Neural crest cell (in vitro differentiated cells): ENCODE measurements around the gene PTPRM. TPM values are rescaled to one million over a fixed set of nuclear protein-coding genes. Genes with fewer than 3 reads are reported as not detected.

Experiments used
- DNase-seq: peaks from one replicate; pipeline ENCODE4 v3.0.0; 2021; ENCODE audit warnings: low read depth, mixed read lengths, low spot score
- H3K27ac Mint-ChIP-seq: one replicate; pipeline ENCODE4 v1.8.0; 2021; ENCODE audit warnings: mild to moderate bottlenecking, mixed read lengths; ENCODE audit not compliant: unreplicated experiment
- H3K27me3 Mint-ChIP-seq: 2 replicates; pipeline ENCODE4 v1.8.0; 2021; ENCODE audit warnings: low read depth, mild to moderate bottlenecking, mixed read lengths
- H3K36me3 Mint-ChIP-seq: 2 replicates; pipeline ENCODE4 v1.8.0; 2021; ENCODE audit warnings: low read depth, mild to moderate bottlenecking, mixed read lengths
- H3K4me1 Mint-ChIP-seq: 2 replicates; pipeline ENCODE4 v1.8.0; 2021; ENCODE audit warnings: mixed read lengths
- H3K4me3 Mint-ChIP-seq: one replicate; pipeline ENCODE4 v1.8.0; 2021; ENCODE audit warnings: mild to moderate bottlenecking, mixed read lengths
- H3K9me3 Mint-ChIP-seq: 2 replicates; pipeline ENCODE4 v1.8.0; 2021; ENCODE audit warnings: mixed read lengths
- total RNA-seq: library from RNA; stranded (reverse); gene quantifications from 2 replicates; pipeline ENCODE4 v1.2.1, GENCODE V29; 2021
- TF ChIP-seq, protein P1 (sequence below): fragments of 200-600 bp; sonication (generic); conservative IDR thresholded peaks from 2 replicates; pipeline ENCODE4 v1.5.0; 2021; ENCODE audit warnings: antibody characterized with exemption, mild to moderate bottlenecking

PTPRM gene
- total RNA-seq, 1 donor from 2014 or later = 7.7 TPM

DNA sequence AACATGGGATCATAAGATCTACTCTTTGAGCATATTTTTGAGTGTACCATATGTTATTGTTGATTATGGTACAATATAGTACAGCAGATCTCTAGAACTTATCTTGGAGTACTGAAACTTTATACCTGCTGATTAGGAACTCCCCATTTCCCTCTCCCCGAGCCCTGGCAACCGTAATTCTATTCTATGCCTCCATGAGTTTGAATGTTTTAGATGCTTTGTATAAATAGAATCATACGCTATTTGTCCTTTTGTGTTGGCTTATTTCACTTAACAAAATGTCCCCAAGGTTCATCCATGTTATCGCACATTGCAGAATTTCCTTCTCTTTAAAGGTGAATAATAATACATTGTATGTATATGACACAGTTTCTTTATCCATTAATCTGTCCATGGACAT lies 117.2 kb downstream of the PTPRM start:
- TF ChIP-seq, protein P1, sequence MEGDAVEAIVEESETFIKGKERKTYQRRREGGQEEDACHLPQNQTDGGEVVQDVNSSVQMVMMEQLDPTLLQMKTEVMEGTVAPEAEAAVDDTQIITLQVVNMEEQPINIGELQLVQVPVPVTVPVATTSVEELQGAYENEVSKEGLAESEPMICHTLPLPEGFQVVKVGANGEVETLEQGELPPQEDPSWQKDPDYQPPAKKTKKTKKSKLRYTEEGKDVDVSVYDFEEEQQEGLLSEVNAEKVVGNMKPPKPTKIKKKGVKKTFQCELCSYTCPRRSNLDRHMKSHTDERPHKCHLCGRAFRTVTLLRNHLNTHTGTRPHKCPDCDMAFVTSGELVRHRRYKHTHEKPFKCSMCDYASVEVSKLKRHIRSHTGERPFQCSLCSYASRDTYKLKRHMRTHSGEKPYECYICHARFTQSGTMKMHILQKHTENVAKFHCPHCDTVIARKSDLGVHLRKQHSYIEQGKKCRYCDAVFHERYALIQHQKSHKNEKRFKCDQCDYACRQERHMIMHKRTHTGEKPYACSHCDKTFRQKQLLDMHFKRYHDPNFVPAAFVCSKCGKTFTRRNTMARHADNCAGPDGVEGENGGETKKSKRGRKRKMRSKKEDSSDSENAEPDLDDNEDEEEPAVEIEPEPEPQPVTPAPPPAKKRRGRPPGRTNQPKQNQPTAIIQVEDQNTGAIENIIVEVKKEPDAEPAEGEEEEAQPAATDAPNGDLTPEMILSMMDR = no peak
- Mint-ChIP-seq H3K9me3 (no peaks in the 10 kb centered on the region), H3K36me3 (no peaks in the 10 kb centered on the region), H3K4me3 (no peak overlapping the region), H3K4me1 (no peaks in the 10 kb centered on the region), H3K27me3 (no peaks in the 10 kb centered on the region), H3K27ac (no peak overlapping the region)
- DNase-seq = no peak

DNA sequence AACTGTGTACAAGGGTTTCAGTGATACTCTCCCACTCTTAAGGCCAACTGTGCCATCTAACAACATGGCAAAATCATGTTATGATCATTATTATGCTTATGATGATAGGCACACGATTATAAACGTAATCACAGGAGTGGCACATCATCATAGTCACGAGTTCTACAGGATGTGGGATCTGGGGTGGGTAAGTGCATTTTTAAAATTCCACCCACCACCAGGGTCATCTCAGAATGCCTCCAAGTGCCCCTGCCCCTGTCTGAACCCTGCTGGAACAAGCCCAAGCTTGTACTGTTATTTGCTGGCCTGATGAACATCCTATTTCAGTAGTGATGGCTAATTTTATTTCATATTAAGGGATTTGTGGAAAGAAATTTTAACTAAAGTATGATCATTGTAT lies 117.8 kb downstream of the PTPRM start:
- TF ChIP-seq, protein P1 = no peak
- DNase-seq = no peak
- Mint-ChIP-seq H3K4me3 (no peak overlapping the region), H3K27me3 (no peaks in the 10 kb centered on the region), H3K4me1 (no peaks in the 10 kb centered on the region), H3K9me3 (no peaks in the 10 kb centered on the region), H3K27ac (no peak overlapping the region), H3K36me3 (no peaks in the 10 kb centered on the region)

DNA sequence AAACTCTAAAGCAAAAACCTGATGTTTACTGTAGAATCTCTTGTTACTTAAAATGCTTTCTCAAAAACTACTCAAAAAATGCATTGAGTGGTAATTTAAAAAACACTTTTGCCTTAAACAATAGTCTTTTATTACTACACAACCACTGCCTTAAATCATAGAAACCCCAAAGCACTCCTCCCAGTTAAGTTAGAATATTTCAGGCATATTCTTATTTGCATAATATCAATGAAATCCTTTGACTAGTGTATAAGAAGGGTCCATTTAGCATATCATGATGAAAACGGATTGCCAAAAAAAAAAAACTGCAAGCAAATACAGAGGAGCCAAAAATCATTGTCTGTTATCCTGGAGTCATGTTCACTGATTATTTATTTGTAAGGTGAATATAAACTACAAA lies 119.2 kb downstream of the PTPRM start:
- H3K27me3 Mint-ChIP-seq = no peaks in the 10 kb centered on the region
- H3K27ac Mint-ChIP-seq = no peak overlapping the region
- TF ChIP-seq, protein P1 = no peak
- H3K9me3 Mint-ChIP-seq = no peaks in the 10 kb centered on the region
- H3K36me3 Mint-ChIP-seq = no peaks in the 10 kb centered on the region
- no peak for DNase-seq
- H3K4me1 Mint-ChIP-seq = no peaks in the 10 kb centered on the region
- H3K4me3 Mint-ChIP-seq = no peak overlapping the region

DNA sequence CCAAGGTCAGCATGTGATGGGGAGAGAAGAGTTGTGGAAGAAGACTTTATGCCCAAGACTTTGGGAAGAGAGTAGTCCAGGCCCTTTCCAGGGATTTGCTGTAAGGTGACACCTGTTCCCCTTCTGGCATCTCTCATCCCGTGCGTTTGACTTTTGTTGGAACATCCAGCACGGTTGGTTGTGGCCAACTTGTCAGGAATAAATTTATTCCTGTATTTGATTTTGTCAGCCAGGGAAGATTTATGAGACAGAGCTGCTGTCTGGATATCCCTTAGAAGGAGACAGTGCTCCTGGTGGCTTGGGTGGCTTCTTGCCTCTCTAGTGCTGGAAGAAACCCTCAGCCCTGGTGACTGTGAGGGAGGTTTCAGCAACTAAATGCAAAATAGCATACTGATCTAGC lies 121.5 kb downstream of the PTPRM start:
- H3K4me1 Mint-ChIP-seq = no peaks in the 10 kb centered on the region
- TF ChIP-seq, protein P1 = no peak
- H3K27me3 Mint-ChIP-seq = no peaks in the 10 kb centered on the region
- DNase-seq = no peak
- H3K9me3 Mint-ChIP-seq = no peaks in the 10 kb centered on the region
- H3K27ac Mint-ChIP-seq = no peak overlapping the region
- H3K4me3 Mint-ChIP-seq = no peak overlapping the region
- no peaks in the 10 kb centered on the region for H3K36me3 Mint-ChIP-seq

DNA sequence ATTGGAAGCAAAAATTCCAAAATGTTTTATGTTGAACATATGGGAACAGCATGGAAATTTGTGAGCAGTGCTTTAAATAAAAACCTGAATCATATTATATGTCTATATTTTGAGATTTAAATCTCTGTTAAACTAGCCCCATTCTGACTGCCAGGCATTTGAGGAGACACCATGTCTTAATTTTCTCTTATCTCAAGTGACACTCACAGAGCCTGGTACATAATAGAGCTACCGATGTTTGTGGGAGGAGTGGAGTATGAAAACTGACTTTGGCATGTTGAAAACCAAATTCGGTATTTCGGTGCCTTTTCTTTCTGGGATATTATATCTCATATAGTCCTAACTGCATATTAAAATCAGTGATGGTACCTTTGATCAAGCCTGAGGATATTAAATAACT lies 124.1 kb downstream of the PTPRM start:
- H3K4me3 Mint-ChIP-seq = no peak overlapping the region
- no peak for DNase-seq
- no peaks in the 10 kb centered on the region for H3K4me1 Mint-ChIP-seq
- TF ChIP-seq, protein P1 = no peak
- no peaks in the 10 kb centered on the region for H3K27me3 Mint-ChIP-seq
- no peaks in the 10 kb centered on the region for H3K36me3 Mint-ChIP-seq
- no peak overlapping the region for H3K27ac Mint-ChIP-seq
- no peaks in the 10 kb centered on the region for H3K9me3 Mint-ChIP-seq

DNA sequence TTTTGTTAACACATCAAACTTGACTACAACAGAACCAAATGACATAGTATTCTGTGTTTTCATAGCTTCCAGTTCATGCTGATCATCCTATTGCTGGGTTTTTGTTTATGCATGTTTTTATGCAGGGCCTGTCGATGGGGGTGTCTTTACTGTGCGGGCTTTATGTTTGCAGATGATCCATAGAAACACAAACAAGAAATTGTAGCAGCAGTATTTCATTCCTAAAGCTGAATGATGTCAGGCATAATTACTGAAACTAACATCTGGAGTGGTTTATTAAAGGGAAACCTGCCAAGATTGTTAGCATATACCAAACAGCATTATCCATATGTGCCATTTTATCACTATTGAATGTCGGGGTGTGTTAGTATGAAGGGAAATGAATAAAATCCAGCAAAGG lies 129.7 kb downstream of the PTPRM start:
- TF ChIP-seq, protein P1 = no peak
- no peaks in the 10 kb centered on the region for H3K36me3 Mint-ChIP-seq
- peaks cover 4% of the 10 kb centered on the region for H3K4me1 Mint-ChIP-seq
- H3K27me3 Mint-ChIP-seq = no peaks in the 10 kb centered on the region
- H3K4me3 Mint-ChIP-seq = no peak overlapping the region
- no peak overlapping the region for H3K27ac Mint-ChIP-seq
- DNase-seq = no peak
- H3K9me3 Mint-ChIP-seq = no peaks in the 10 kb centered on the region
